Measurements from ENCODE around the gene ACOX3.
A peak's percentile ranks its signal among the peaks of the same experiment; 100 is the strongest.

Gene ACOX3

GRCh38 chr4:8332038-8332857 is 108.3 kb downstream of the ACOX3 start:
- Mint-ChIP-seq H3K27ac (no peak overlapping the region), H3K9me3 (peaks cover 17 to 29% of the 10 kb centered on the region in 2 donors), H3K4me3 (no peak overlapping the region), H3K4me1 (no peaks in the 10 kb centered on the region), H3K27me3 (no peaks in the 10 kb centered on the region)
- ATAC-seq (no peak), DNase-seq (no peak)

- DNase-seq (no peak), ATAC-seq (no peak)
- H3K9me3 Mint-ChIP-seq = peaks cover 13 to 24% of the 10 kb centered on the region in 2 donors
- no peaks in the 10 kb centered on the region for H3K4me1 Mint-ChIP-seq
- H3K4me3 Mint-ChIP-seq = no peak overlapping the region
- no peaks in the 10 kb centered on the region for H3K27me3 Mint-ChIP-seq
- H3K27ac Mint-ChIP-seq = no peak overlapping the region
Observed at GRCh38 chr4:8331575-8331955, 109.0 kb downstream of the ACOX3 start.

GRCh38 chr4:8330821-8331574 is 109.5 kb downstream of the ACOX3 start:
- ATAC-seq = no peak

GRCh38 chr4:8329859-8330761 is 110.4 kb downstream of the ACOX3 start:
- Mint-ChIP-seq H3K27me3 (no peaks in the 10 kb centered on the region), H3K4me1 (no peaks in the 10 kb centered on the region), H3K4me3 (no peak overlapping the region), H3K27ac (no peak overlapping the region), H3K9me3 (peaks cover 2 to 10% of the 10 kb centered on the region in 2 donors)
- ATAC-seq (peak; percentile 27), DNase-seq (no peak)

More at GRCh38 chr4:8330821-8331574, 109.5 kb downstream of the ACOX3 start:
- no peak overlapping the region for H3K4me3 Mint-ChIP-seq
- no peaks in the 10 kb centered on the region for H3K27me3 Mint-ChIP-seq
- no peaks in the 10 kb centered on the region for H3K4me1 Mint-ChIP-seq
- peaks cover 8 to 19% of the 10 kb centered on the region in 2 donors for H3K9me3 Mint-ChIP-seq
- H3K27ac Mint-ChIP-seq = no peak overlapping the region
- DNase-seq = no peak

- Mint-ChIP-seq H3K4me3 (no peak overlapping the region), H3K27ac (peak overlapping the region in 1 of 2 donors; percentile 72), H3K27me3 (no peaks in the 10 kb centered on the region), H3K9me3 (peaks cover 0 to 7% of the 10 kb centered on the region in 2 donors), H3K4me1 (no peaks in the 10 kb centered on the region)
- no peak for ATAC-seq
- DNase-seq = no peak
Observed at GRCh38 chr4:8329560-8329858, 111.0 kb downstream of the ACOX3 start.

GRCh38 chr4:8328866-8329559 is 111.5 kb downstream of the ACOX3 start:
- Mint-ChIP-seq H3K27ac (no peak overlapping the region), H3K4me3 (no peak overlapping the region), H3K9me3 (peaks cover 0 to 7% of the 10 kb centered on the region in 2 donors), H3K27me3 (no peaks in the 10 kb centered on the region), H3K4me1 (no peaks in the 10 kb centered on the region)
- no peak for ATAC-seq
- no peak for DNase-seq

- peak overlapping the region in 1 of 2 donors; percentile 77 for H3K27ac Mint-ChIP-seq
- H3K4me1 Mint-ChIP-seq = no peaks in the 10 kb centered on the region
- H3K9me3 Mint-ChIP-seq = peaks cover 0 to 7% of the 10 kb centered on the region in 2 donors
- DNase-seq (no peak), ATAC-seq (no peak)
- H3K27me3 Mint-ChIP-seq = no peaks in the 10 kb centered on the region
- no peak overlapping the region for H3K4me3 Mint-ChIP-seq
Observed at GRCh38 chr4:8328456-8328855, 112.1 kb downstream of the ACOX3 start.

GRCh38 chr4:8326206-8326605 is 114.3 kb downstream of the ACOX3 start:
- DNase-seq (no peak), ATAC-seq (no peak)
- Mint-ChIP-seq H3K27ac (no peak overlapping the region), H3K4me3 (no peak overlapping the region), H3K4me1 (no peaks in the 10 kb centered on the region), H3K27me3 (no peaks in the 10 kb centered on the region), H3K9me3 (no peaks in the 10 kb centered on the region)

- Mint-ChIP-seq H3K9me3 (no peaks in the 10 kb centered on the region), H3K4me1 (no peaks in the 10 kb centered on the region), H3K4me3 (no peak overlapping the region), H3K27ac (no peak overlapping the region), H3K27me3 (no peaks in the 10 kb centered on the region)
- ATAC-seq = no peak
- no peak for DNase-seq
Observed at GRCh38 chr4:8325291-8325973, 115.1 kb downstream of the ACOX3 start.

- Mint-ChIP-seq H3K4me3 (no peak overlapping the region), H3K27ac (peak overlapping the region in 1 of 2 donors; percentile 5), H3K4me1 (no peaks in the 10 kb centered on the region), H3K27me3 (no peaks in the 10 kb centered on the region), H3K9me3 (no peaks in the 10 kb centered on the region)
- DNase-seq (no peak), ATAC-seq (no peak)
Observed at GRCh38 chr4:8324640-8325239, 115.8 kb downstream of the ACOX3 start.

- ATAC-seq = no peak
Observed at GRCh38 chr4:8323947-8324555, 116.5 kb downstream of the ACOX3 start.

GRCh38 chr4:8322794-8323704 is 117.5 kb downstream of the ACOX3 start:
- Mint-ChIP-seq H3K4me1 (no peaks in the 10 kb centered on the region), H3K4me3 (no peak overlapping the region), H3K27me3 (no peaks in the 10 kb centered on the region), H3K9me3 (no peaks in the 10 kb centered on the region), H3K27ac (no peak overlapping the region)
- DNase-seq = no peak
- no peak for ATAC-seq

More at GRCh38 chr4:8323947-8324555, 116.5 kb downstream of the ACOX3 start:
- Mint-ChIP-seq H3K9me3 (no peaks in the 10 kb centered on the region), H3K4me3 (no peak overlapping the region), H3K27ac (peak overlapping the region in 1 of 2 donors; percentile 5), H3K4me1 (no peaks in the 10 kb centered on the region), H3K27me3 (no peaks in the 10 kb centered on the region)
- DNase-seq = no peak

GRCh38 chr4:8321771-8322170 is 118.8 kb downstream of the ACOX3 start:
- H3K4me3 Mint-ChIP-seq = no peak overlapping the region
- H3K4me1 Mint-ChIP-seq = no peaks in the 10 kb centered on the region
- H3K27me3 Mint-ChIP-seq = no peaks in the 10 kb centered on the region
- H3K27ac Mint-ChIP-seq = no peak overlapping the region
- no peak for ATAC-seq
- no peak for DNase-seq
- H3K9me3 Mint-ChIP-seq = no peaks in the 10 kb centered on the region

Measured in stimulated activated naive CD8-positive, alpha-beta T cell treated with anti-CD3 and anti-CD28 coated beads, Interleukin-15, amount 100 ng/mL, for 72 hours (primary cell).